Measurements from ENCODE around the gene IQCF6. TPM values are rescaled to one million over a fixed set of nuclear protein-coding genes. Genes with fewer than 3 reads are reported as not detected.

IQCF6 gene
- total RNA-seq, 2 experiments from 2014 or later: not detected

- POLR2A ChIA-PET: no interaction called here
- Histone ChIP-seq H3K9me3 (ENCODE audit: low read length) (no peaks in the 10 kb centered on the region), H3K4me2 (ENCODE audit: low read length) (no peak overlapping the region), H3K9me2 (ENCODE audit: insufficient read depth, low read length) (no peaks in the 10 kb centered on the region), H3K4me1 (ENCODE audit: insufficient read depth, low read length, poor library complexity, severe bottlenecking) (no peaks in the 10 kb centered on the region), H2AFZ (ENCODE audit: low read length) (no peak overlapping the region), H4K20me1 (ENCODE audit: insufficient read depth, low read length) (no peaks in the 10 kb centered on the region), H3K36me3 (ENCODE audit: insufficient read depth, low read length) (no peaks in the 10 kb centered on the region), H3K27ac (ENCODE audit: low read depth, low read length, poor library complexity, severe bottlenecking) (no peak overlapping the region), H3K79me2 (ENCODE audit: insufficient read depth, low read depth, low read length) (no peaks in the 10 kb centered on the region), H3K4me3 (ENCODE audit: low read depth, low read length, poor library complexity, severe bottlenecking) (no peak overlapping the region)
- intact Hi-C loops (cut with micrococcal nuclease; ENCODE audit: unreplicated experiment): no loop called here
- TF ChIP-seq CTCF (conservative IDR thresholded peaks at IDR 0.05; ENCODE audit: low read length) (no peak), EZH2phosphoT487 (IDR thresholded peaks at IDR 0.05; ENCODE audit: borderline replicate concordance, low read depth, low read length) (no peak)
- no peak for DNase-seq (ENCODE audit: low spot score)
- BruUV-seq (replicated peaks): no TSS peak
- CTCF ChIA-PET (ENCODE audit: unreplicated experiment): no interaction called here
Measured at GRCh38 chr3:51815614-51816013, 36.6 kb upstream of the IQCF6 start.

- intact Hi-C loops (cut with micrococcal nuclease; ENCODE audit: unreplicated experiment): no loop called here
- no peak for DNase-seq (ENCODE audit: low spot score)
- Histone ChIP-seq H3K4me2 (ENCODE audit: low read length) (no peak overlapping the region), H3K9me3 (ENCODE audit: low read length) (no peaks in the 10 kb centered on the region), H3K36me3 (ENCODE audit: insufficient read depth, low read length) (no peaks in the 10 kb centered on the region), H3K9me2 (ENCODE audit: insufficient read depth, low read length) (no peaks in the 10 kb centered on the region), H3K79me2 (ENCODE audit: insufficient read depth, low read depth, low read length) (no peaks in the 10 kb centered on the region), H2AFZ (ENCODE audit: low read length) (no peak overlapping the region), H3K4me3 (ENCODE audit: low read depth, low read length, poor library complexity, severe bottlenecking) (no peak overlapping the region), H3K4me1 (ENCODE audit: insufficient read depth, low read length, poor library complexity, severe bottlenecking) (no peaks in the 10 kb centered on the region), H3K27ac (ENCODE audit: low read depth, low read length, poor library complexity, severe bottlenecking) (no peak overlapping the region), H4K20me1 (ENCODE audit: insufficient read depth, low read length) (no peaks in the 10 kb centered on the region)
- BruUV-seq (replicated peaks): no TSS peak
- TF ChIP-seq EZH2phosphoT487 (IDR thresholded peaks at IDR 0.05; ENCODE audit: borderline replicate concordance, low read depth, low read length): no peak
- TF ChIP-seq CTCF (conservative IDR thresholded peaks at IDR 0.05; ENCODE audit: low read length): no peak
- ChIA-PET CTCF (ENCODE audit: unreplicated experiment) (no interaction called here), POLR2A (no interaction called here)
Measured at GRCh38 chr3:51814034-51814433, 35.0 kb upstream of the IQCF6 start.

- H4K20me1 ChIP-seq (ENCODE audit: insufficient read depth, low read length): no peaks in the 10 kb centered on the region
- no peaks in the 10 kb centered on the region for H3K9me2 ChIP-seq (ENCODE audit: insufficient read depth, low read length)
- no peak overlapping the region for H3K4me2 ChIP-seq (ENCODE audit: low read length)
- CTCF ChIA-PET (ENCODE audit: unreplicated experiment): no interaction called here
- no TSS peak for BruUV-seq (replicated peaks)
- no peak for DNase-seq (ENCODE audit: low spot score)
- H3K79me2 ChIP-seq (ENCODE audit: insufficient read depth, low read depth, low read length): no peaks in the 10 kb centered on the region
- no peak overlapping the region for H2AFZ ChIP-seq (ENCODE audit: low read length)
- no peak for TF ChIP-seq CTCF (conservative IDR thresholded peaks at IDR 0.05; ENCODE audit: low read length)
- TF ChIP-seq EZH2phosphoT487 (IDR thresholded peaks at IDR 0.05; ENCODE audit: borderline replicate concordance, low read depth, low read length): no peak
- H3K36me3 ChIP-seq (ENCODE audit: insufficient read depth, low read length): no peaks in the 10 kb centered on the region
- H3K9me3 ChIP-seq (ENCODE audit: low read length): no peaks in the 10 kb centered on the region
- no peak overlapping the region for H3K27ac ChIP-seq (ENCODE audit: low read depth, low read length, poor library complexity, severe bottlenecking)
- POLR2A ChIA-PET: no interaction called here
- no peaks in the 10 kb centered on the region for H3K4me1 ChIP-seq (ENCODE audit: insufficient read depth, low read length, poor library complexity, severe bottlenecking)
- no peak overlapping the region for H3K4me3 ChIP-seq (ENCODE audit: low read depth, low read length, poor library complexity, severe bottlenecking)
- intact Hi-C loops (cut with micrococcal nuclease; ENCODE audit: unreplicated experiment): no loop called here
Measured at GRCh38 chr3:51813539-51813938, 34.5 kb upstream of the IQCF6 start.
